ENCODE measurements around the gene DGUOK. TPM values are rescaled to one million over a fixed set of nuclear protein-coding genes. Genes with fewer than 3 reads are reported as not detected.
"Not testable (repeated sequence)": the region's sequence is repeated elsewhere in the genome, so short reads cannot be mapped to it uniquely, and the experiment has no call there.

DGUOK gene
- total and polyA plus RNA-seq, 2 experiments from 2014 or later: 68.4 to 287 TPM

- TF ChIP-seq REST (IDR thresholded peaks at IDR 0.05; ENCODE audit: unreplicated experiment) (no peak), CTCF (conservative IDR thresholded peaks at IDR 0.05; ENCODE audit: low read depth in 2 of 2) (no peak), ZNF114 (CRISPR knock-in tag; IDR thresholded peaks at IDR 0.05) (no peak), EZH2 (IDR thresholded peaks at IDR 0.05; ENCODE audit: low read depth, unreplicated experiment) (no peak), ETS1 (IDR thresholded peaks at IDR 0.05) (no peak), STAT1 (IDR thresholded peaks at IDR 0.05; ENCODE audit: unreplicated experiment) (no peak), ZNF331 (CRISPR knock-in tag; IDR thresholded peaks at IDR 0.05; ENCODE audit: low read depth) (no peak), POLR2AphosphoS5 (IDR thresholded peaks at IDR 0.05; ENCODE audit: low read depth) (no peak)
Measured at GRCh38 chr2:73903313-73903712, 23.4 kb upstream of the DGUOK start (continued).

- not testable (repeated sequence) for H3K4me1 ChIP-seq (ENCODE audit: insufficient read depth); H2AFZ ChIP-seq; H3K9me3 Mint-ChIP-seq; H3K4me3 Mint-ChIP-seq; H3K4me2 ChIP-seq; H4K20me1 ChIP-seq (replicated peaks; ENCODE audit: insufficient read depth); H3K36me3 Mint-ChIP-seq (ENCODE audit: low read depth); DNase-seq (ENCODE audit: low spot score); H3K9me2 ChIP-seq (ENCODE audit: insufficient read depth); H3K27me3 Mint-ChIP-seq (ENCODE audit: insufficient read depth, low read depth, poor library complexity); H3K27me3 ChIP-seq (ENCODE audit: insufficient read depth); H3K79me2 ChIP-seq (replicated peaks; ENCODE audit: insufficient read depth); H3K27ac Mint-ChIP-seq; H3F3A ChIP-seq (replicated peaks; ENCODE audit: low read depth); H3K4me3 ChIP-seq; H3K36me3 ChIP-seq (ENCODE audit: insufficient read depth); ATAC-seq; H3K27ac ChIP-seq (ENCODE audit: low read depth)
- H3K4me1 Mint-ChIP-seq: peaks cover 11% of the 10 kb centered on the region
Measured at GRCh38 chr2:73903949-73904613, 22.6 kb upstream of the DGUOK start.

All from GM23338 (cell line).